ENCODE results near the gene GAS7. TPM values are rescaled to one million over a fixed set of nuclear protein-coding genes. Genes with fewer than 3 reads are reported as not detected.

The GAS7 gene
- total and polyA plus RNA-seq, 10 of the 15 experiments (the other 5 are each of a cell fraction or from before 2014, with no cell fraction given), result 2.3 to 53.4 (median 24.0) TPM

DNA sequence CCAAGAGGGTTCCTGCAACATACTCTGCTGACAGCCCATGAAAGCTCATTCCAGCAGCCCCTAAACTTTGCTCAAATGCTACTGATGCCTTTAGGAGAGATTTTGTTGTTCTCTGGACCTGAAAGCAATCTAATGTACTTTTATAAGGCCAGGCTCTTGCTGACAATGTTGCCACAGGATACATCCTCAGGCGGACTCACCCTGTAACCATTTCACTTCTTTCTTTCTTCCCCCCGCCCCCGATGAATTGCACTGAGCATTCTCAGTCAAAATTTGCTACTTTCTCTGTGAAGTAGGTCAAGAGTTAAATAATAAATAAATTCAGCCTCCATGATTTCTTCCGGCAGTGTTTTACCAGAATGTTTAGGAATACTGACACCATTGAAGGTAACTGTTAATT, 1.5 kb downstream of the GAS7 start (continued):
- TF ChIP-seq ZBTB4 (CRISPR knock-in tag; IDR thresholded peaks at IDR 0.05), result no peak
- TF ChIP-seq NFXL1 (IDR thresholded peaks at IDR 0.05; ENCODE audit: borderline replicate concordance), result no peak
- no peak for TF ChIP-seq ASH2L (IDR thresholded peaks at IDR 0.05; ENCODE audit: borderline replicate concordance, low read depth)

DNA sequence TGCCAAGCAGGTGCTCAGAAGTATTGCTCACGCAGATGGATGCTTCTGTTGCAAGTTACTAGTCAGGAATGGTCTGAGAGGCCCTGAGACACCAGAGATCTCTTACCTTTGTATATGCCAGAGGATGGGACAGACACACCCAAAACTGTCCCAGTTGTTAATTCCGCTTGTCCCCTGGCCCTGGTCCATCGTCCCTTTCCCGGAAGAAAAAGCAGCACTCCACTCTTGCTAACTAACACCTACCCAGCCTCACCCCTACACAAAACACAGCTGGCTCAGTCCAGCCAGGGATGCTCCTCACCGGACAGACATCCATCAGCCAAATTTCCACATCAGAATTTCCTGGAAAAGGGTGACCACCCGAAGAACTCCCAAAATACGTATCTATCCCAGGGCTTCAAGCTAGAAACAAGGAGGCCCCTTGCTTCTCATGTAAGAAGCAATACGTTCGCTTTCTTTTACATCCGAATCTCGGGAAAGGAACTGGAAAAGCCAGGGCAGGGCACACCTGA, 2.0 kb downstream of the GAS7 start:
- Histone ChIP-seq H3K9ac (ENCODE audit: control insufficient read depth, insufficient read depth, low read length) (no peak overlapping the region), H3K27ac (ENCODE audit: control insufficient read depth, insufficient read depth) (no peak overlapping the region), H2AFZ (ENCODE audit: control insufficient read depth, low read depth, low read length) (no peak overlapping the region), H4K20me1 (ENCODE audit: control insufficient read depth, insufficient read depth) (no peaks in the 10 kb centered on the region), H3K36me3 (ENCODE audit: control insufficient read depth in 2 of 2, insufficient read depth in 2 of 2, low read length in 1 of 2) (no peaks in the 10 kb centered on the region), H3K27me3 (replicated peaks in 1 of 2; ENCODE audit: control insufficient read depth in 2 of 2, insufficient read depth in 2 of 2, low read length in 1 of 2) (no peaks in the 10 kb centered on the region; a peak in 2 of 4 replicates), H3K9me3 (replicated peaks; ENCODE audit: control insufficient read depth, insufficient read depth, low read length) (peaks cover 2% of the 10 kb centered on the region; the same call in 1 of the 3 replicates), H3K4me1 (ENCODE audit: control insufficient read depth, insufficient read depth, low read length) (peaks cover 4% of the 10 kb centered on the region; the same call in 1 of the 2 replicates), H3K4me2 (ENCODE audit: control insufficient read depth, insufficient read depth) (no peak overlapping the region), H3K4me3 (no peak overlapping the region), H3K79me2 (ENCODE audit: control insufficient read depth, insufficient read depth, low read length) (no peaks in the 10 kb centered on the region)
- ChIA-PET CTCF (interaction anchor here (1.7 kb wide), 1 partner anchor 30 kb away, joined by 5 read pairs; no protein-coding TSS in a partner anchor), POLR2A (no interaction called here), SMC1A (ENCODE audit: uncharacterized antibody, unreplicated experiment) (no interaction called here), RAD21 (ENCODE audit: unreplicated experiment) (no interaction called here)
- in situ Hi-C loops (cut with MboI) (no loop called here), intact Hi-C loops (cut with micrococcal nuclease; ENCODE audit: unreplicated experiment) (no loop called here)
- DNase-seq (ENCODE audit: low read depth, low spot score) (no peak), ATAC-seq (no peak), FAIRE-seq (no peak)
- no peak for TF ChIP-seq TAF1 (IDR thresholded peaks at IDR 0.05; ENCODE audit: borderline replicate concordance, low read depth, low read length)
- no peak for TF ChIP-seq SRF (IDR thresholded peaks at IDR 0.05; ENCODE audit: low read depth in 2 of 2, low read length in 2 of 2)
- no peak for TF ChIP-seq IKZF1 (conservative IDR thresholded peaks at IDR 0.05)
- TF ChIP-seq, protein P1, sequence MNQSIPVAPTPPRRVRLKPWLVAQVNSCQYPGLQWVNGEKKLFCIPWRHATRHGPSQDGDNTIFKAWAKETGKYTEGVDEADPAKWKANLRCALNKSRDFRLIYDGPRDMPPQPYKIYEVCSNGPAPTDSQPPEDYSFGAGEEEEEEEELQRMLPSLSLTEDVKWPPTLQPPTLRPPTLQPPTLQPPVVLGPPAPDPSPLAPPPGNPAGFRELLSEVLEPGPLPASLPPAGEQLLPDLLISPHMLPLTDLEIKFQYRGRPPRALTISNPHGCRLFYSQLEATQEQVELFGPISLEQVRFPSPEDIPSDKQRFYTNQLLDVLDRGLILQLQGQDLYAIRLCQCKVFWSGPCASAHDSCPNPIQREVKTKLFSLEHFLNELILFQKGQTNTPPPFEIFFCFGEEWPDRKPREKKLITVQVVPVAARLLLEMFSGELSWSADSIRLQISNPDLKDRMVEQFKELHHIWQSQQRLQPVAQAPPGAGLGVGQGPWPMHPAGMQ (IDR thresholded peaks at IDR 0.05; ENCODE audit: borderline replicate concordance), result no peak
- TF ChIP-seq ATF3 (IDR thresholded peaks at IDR 0.05; ENCODE audit: borderline replicate concordance, extremely low read depth, low read depth, low read length), result no peak
- TF ChIP-seq SPI1 (IDR thresholded peaks at IDR 0.05; ENCODE audit: borderline replicate concordance, insufficient read depth, low read depth, low read length), result no peak
- TF ChIP-seq BCL3 (IDR thresholded peaks at IDR 0.05; ENCODE audit: borderline replicate concordance, insufficient read depth, low read depth, low read length, poor library complexity, severe bottlenecking), result no peak
- no peak for TF ChIP-seq GABPA (IDR thresholded peaks at IDR 0.05; ENCODE audit: low read depth)
- no peak for TF ChIP-seq YBX1 (IDR thresholded peaks at IDR 0.05)
- TF ChIP-seq EED (IDR thresholded peaks at IDR 0.05; ENCODE audit: low read depth), result no peak
- TF ChIP-seq TCF12 (IDR thresholded peaks at IDR 0.05; ENCODE audit: low read depth, low read length), result no peak
- TF ChIP-seq MXI1 (IDR thresholded peaks at IDR 0.05; ENCODE audit: low read depth, low read length), result no peak
- no peak for TF ChIP-seq NFYA (IDR thresholded peaks at IDR 0.05; ENCODE audit: borderline replicate concordance, low read depth, low read length)
- no TSS peak for BruUV-seq (replicated peaks)
- WGBS (ENCODE audit: insufficient coverage, insufficient replicate concordance, low lambda C conversion rate, missing lambda C conversion rate), result 60% methylated on average over 11 of the region's 11 CpGs
